Neural crest cell (in vitro differentiated cells): ENCODE data around the gene ATP8A1. TPM values are rescaled to one million over a fixed set of nuclear protein-coding genes. Genes with fewer than 3 reads are reported as not detected.
A peak's percentile ranks its signal among the peaks of the same experiment; 100 is the strongest.
"Not testable (repeated sequence)": the region's sequence is repeated elsewhere in the genome, so short reads cannot be mapped to it uniquely, and the experiment has no call there.

ENCODE experiments used
- DNase-seq: peaks from one replicate; pipeline ENCODE4 v3.0.0; 2021; ENCODE audit warnings: low read depth, mixed read lengths, low spot score
- H3K27ac Mint-ChIP-seq: one replicate; pipeline ENCODE4 v1.8.0; 2021; ENCODE audit warnings: mild to moderate bottlenecking, mixed read lengths; ENCODE audit not compliant: unreplicated experiment
- H3K27me3 Mint-ChIP-seq: 2 replicates; pipeline ENCODE4 v1.8.0; 2021; ENCODE audit warnings: low read depth, mild to moderate bottlenecking, mixed read lengths
- H3K36me3 Mint-ChIP-seq: 2 replicates; pipeline ENCODE4 v1.8.0; 2021; ENCODE audit warnings: low read depth, mild to moderate bottlenecking, mixed read lengths
- H3K4me1 Mint-ChIP-seq: 2 replicates; pipeline ENCODE4 v1.8.0; 2021; ENCODE audit warnings: mixed read lengths
- H3K4me3 Mint-ChIP-seq: one replicate; pipeline ENCODE4 v1.8.0; 2021; ENCODE audit warnings: mild to moderate bottlenecking, mixed read lengths
- H3K9me3 Mint-ChIP-seq: 2 replicates; pipeline ENCODE4 v1.8.0; 2021; ENCODE audit warnings: mixed read lengths
- CTCF ChIP-seq: fragments of 200-600 bp; sonication (generic); conservative IDR thresholded peaks from 2 replicates; pipeline ENCODE4 v1.5.0; 2021; ENCODE audit warnings: antibody characterized with exemption, mild to moderate bottlenecking
- total RNA-seq: library from RNA; stranded (reverse); gene quantifications from 2 replicates; pipeline ENCODE4 v1.2.1, GENCODE V29; 2021

The ATP8A1 gene
- total RNA-seq, 1 donor from 2014 or later: 11.9 TPM

- no peak for TF ChIP-seq CTCF
- H3K36me3 Mint-ChIP-seq: no peaks in the 10 kb centered on the region
- no peaks in the 10 kb centered on the region for H3K27me3 Mint-ChIP-seq
- no peak overlapping the region for H3K27ac Mint-ChIP-seq
- H3K9me3 Mint-ChIP-seq: no peaks in the 10 kb centered on the region
- no peak overlapping the region for H3K4me3 Mint-ChIP-seq
- no peak for DNase-seq
- peaks cover 22% of the 10 kb centered on the region for H3K4me1 Mint-ChIP-seq
Observed at GRCh38 chr4:42478509-42478908, 178.4 kb downstream of the ATP8A1 start.

- peaks cover 10% of the 10 kb centered on the region for H3K4me1 Mint-ChIP-seq
Observed at GRCh38 chr4:42474406-42474805, 182.5 kb downstream of the ATP8A1 start.

GRCh38 chr4:42473071-42473684 is 183.7 kb downstream of the ATP8A1 start:
- H3K36me3 Mint-ChIP-seq: no peaks in the 10 kb centered on the region
- peaks cover 10% of the 10 kb centered on the region for H3K4me1 Mint-ChIP-seq
- H3K4me3 Mint-ChIP-seq: no peak overlapping the region
- no peak for TF ChIP-seq CTCF
- H3K9me3 Mint-ChIP-seq: no peaks in the 10 kb centered on the region
- H3K27me3 Mint-ChIP-seq: no peaks in the 10 kb centered on the region
- DNase-seq: no peak
- peak overlapping the region; percentile 47 for H3K27ac Mint-ChIP-seq

More at GRCh38 chr4:42474406-42474805, 182.5 kb downstream of the ATP8A1 start:
- Mint-ChIP-seq H3K9me3 (no peaks in the 10 kb centered on the region), H3K27ac (no peak overlapping the region), H3K27me3 (no peaks in the 10 kb centered on the region), H3K36me3 (no peaks in the 10 kb centered on the region), H3K4me3 (no peak overlapping the region)
- DNase-seq: no peak
- TF ChIP-seq CTCF: no peak

- peaks cover 14% of the 10 kb centered on the region for H3K4me1 Mint-ChIP-seq
- H3K9me3 Mint-ChIP-seq: no peaks in the 10 kb centered on the region
- no peak overlapping the region for H3K27ac Mint-ChIP-seq
- no peak for DNase-seq
- no peak overlapping the region for H3K4me3 Mint-ChIP-seq
- no peak for TF ChIP-seq CTCF
- no peaks in the 10 kb centered on the region for H3K36me3 Mint-ChIP-seq
- H3K27me3 Mint-ChIP-seq: no peaks in the 10 kb centered on the region
Observed at GRCh38 chr4:42471896-42472295, 185.0 kb downstream of the ATP8A1 start.

- Mint-ChIP-seq H3K36me3 (no peaks in the 10 kb centered on the region), H3K4me1 (peaks cover 14% of the 10 kb centered on the region), H3K27ac (no peak overlapping the region), H3K27me3 (no peaks in the 10 kb centered on the region), H3K9me3 (no peaks in the 10 kb centered on the region), H3K4me3 (no peak overlapping the region)
- DNase-seq: no peak
- no peak for TF ChIP-seq CTCF
Observed at GRCh38 chr4:42470023-42470422, 186.9 kb downstream of the ATP8A1 start.

- not testable (repeated sequence) for DNase-seq, H3K36me3 Mint-ChIP-seq, H3K4me3 Mint-ChIP-seq, H3K27me3 Mint-ChIP-seq, H3K9me3 Mint-ChIP-seq
- Mint-ChIP-seq H3K4me1 (peaks cover 14% of the 10 kb centered on the region), H3K27ac (peak overlapping the region; percentile 2)
Observed at GRCh38 chr4:42467777-42468176, 189.1 kb downstream of the ATP8A1 start.
